BLaER1 (cell line): ENCODE data around the gene TENM4.

Source experiments
- H3K27ac ChIP-seq: shearing (Covaris generic); formaldehyde crosslinking; 2 replicates; pipeline ENCODE4 v1.8.1; 2022
- H3K27me3 ChIP-seq: shearing (Covaris generic); formaldehyde crosslinking; 2 replicates; pipeline ENCODE4 v1.8.1; 2022
- H3K36me3 ChIP-seq: shearing (Covaris generic); formaldehyde crosslinking; 2 replicates; pipeline ENCODE4 v1.8.1; 2022
- H3K4me1 ChIP-seq: shearing (Covaris generic); formaldehyde crosslinking; 2 replicates; pipeline ENCODE4 v1.8.1; 2022
- H3K4me2 ChIP-seq: shearing (Covaris generic); formaldehyde crosslinking; 2 replicates; pipeline ENCODE4 v1.8.1; 2022
- H3K4me3 ChIP-seq: shearing (Covaris generic); formaldehyde crosslinking; 2 replicates; pipeline ENCODE4 v1.8.1; 2022
- H3K9ac ChIP-seq: shearing (Covaris generic); formaldehyde crosslinking; 2 replicates; pipeline ENCODE4 v1.8.1; 2022
- H3K9me3 ChIP-seq: shearing (Covaris generic); formaldehyde crosslinking; 2 replicates; pipeline ENCODE4 v1.8.1; 2022
- H4K20me1 ChIP-seq: shearing (Covaris generic); formaldehyde crosslinking; 2 replicates; pipeline ENCODE4 v1.8.1; 2022
- Cebpa-rat ChIP-seq: shearing (Covaris generic); IDR thresholded peaks from 2 replicates; pipeline ENCODE4 v1.8.1; 2022

TENM4 gene

GRCh38 chr11:78876676-78877075 lies 564.2 kb downstream of the TENM4 start:
- Histone ChIP-seq H4K20me1 (no peaks in the 10 kb centered on the region), H3K27ac (no peak overlapping the region), H3K4me3 (no peak overlapping the region), H3K36me3 (peaks cover 63% of the 10 kb centered on the region), H3K9ac (no peak overlapping the region), H3K4me1 (no peaks in the 10 kb centered on the region), H3K9me3 (peaks cover 39% of the 10 kb centered on the region), H3K27me3 (no peaks in the 10 kb centered on the region), H3K4me2 (no peak overlapping the region)
- TF ChIP-seq Cebpa-rat = no peak

GRCh38 chr11:78870655-78871054 lies 570.2 kb downstream of the TENM4 start:
- Histone ChIP-seq H3K9ac (no peak overlapping the region), H3K27me3 (no peaks in the 10 kb centered on the region), H3K4me2 (no peak overlapping the region), H3K27ac (no peak overlapping the region), H3K9me3 (no peaks in the 10 kb centered on the region), H4K20me1 (no peaks in the 10 kb centered on the region), H3K4me1 (no peaks in the 10 kb centered on the region), H3K4me3 (no peak overlapping the region), H3K36me3 (peaks cover 18% of the 10 kb centered on the region)
- TF ChIP-seq Cebpa-rat = no peak

GRCh38 chr11:78869293-78869692 lies 571.5 kb downstream of the TENM4 start:
- TF ChIP-seq Cebpa-rat = no peak
- Histone ChIP-seq H3K27ac (no peak overlapping the region), H3K9ac (no peak overlapping the region), H3K4me3 (no peak overlapping the region), H3K27me3 (no peaks in the 10 kb centered on the region), H3K4me2 (no peak overlapping the region), H3K4me1 (no peaks in the 10 kb centered on the region), H3K36me3 (peaks cover 11% of the 10 kb centered on the region), H4K20me1 (no peaks in the 10 kb centered on the region), H3K9me3 (no peaks in the 10 kb centered on the region)

GRCh38 chr11:78868563-78868962 lies 572.3 kb downstream of the TENM4 start:
- Histone ChIP-seq H3K36me3 (peaks cover 11% of the 10 kb centered on the region), H4K20me1 (no peaks in the 10 kb centered on the region), H3K4me3 (no peak overlapping the region), H3K4me2 (no peak overlapping the region), H3K27me3 (no peaks in the 10 kb centered on the region), H3K27ac (no peak overlapping the region), H3K9ac (no peak overlapping the region), H3K4me1 (no peaks in the 10 kb centered on the region), H3K9me3 (no peaks in the 10 kb centered on the region)
- TF ChIP-seq Cebpa-rat = no peak

GRCh38 chr11:78860720-78861422 lies 580.0 kb downstream of the TENM4 start:
- Histone ChIP-seq H3K9me3 (no peaks in the 10 kb centered on the region), H3K4me2 (no peak overlapping the region), H3K9ac (no peak overlapping the region), H3K36me3 (peaks cover 8% of the 10 kb centered on the region), H4K20me1 (no peaks in the 10 kb centered on the region), H3K4me3 (no peak overlapping the region), H3K4me1 (peaks cover 12% of the 10 kb centered on the region), H3K27me3 (no peaks in the 10 kb centered on the region), H3K27ac (no peak overlapping the region)
- TF ChIP-seq Cebpa-rat = no peak

GRCh38 chr11:78857688-78858087 lies 583.1 kb downstream of the TENM4 start:
- Histone ChIP-seq H3K36me3 (peaks cover 17% of the 10 kb centered on the region), H3K4me2 (no peak overlapping the region), H3K9me3 (no peaks in the 10 kb centered on the region), H3K27ac (no peak overlapping the region), H3K4me3 (no peak overlapping the region), H3K27me3 (no peaks in the 10 kb centered on the region), H4K20me1 (no peaks in the 10 kb centered on the region), H3K4me1 (peaks cover 19% of the 10 kb centered on the region), H3K9ac (no peak overlapping the region)
- no peak for TF ChIP-seq Cebpa-rat

GRCh38 chr11:78856211-78856610 lies 584.6 kb downstream of the TENM4 start:
- no peak overlapping the region; the same call in 1 of the 2 replicates for H3K27ac ChIP-seq
- no peaks in the 10 kb centered on the region for H3K27me3 ChIP-seq
- H3K36me3 ChIP-seq = peaks cover 18% of the 10 kb centered on the region
- no peak overlapping the region for H3K4me3 ChIP-seq
- no peak for TF ChIP-seq Cebpa-rat
- H3K4me1 ChIP-seq = peaks cover 28% of the 10 kb centered on the region
- H3K9ac ChIP-seq = no peak overlapping the region
- no peaks in the 10 kb centered on the region for H3K9me3 ChIP-seq
- H4K20me1 ChIP-seq = no peaks in the 10 kb centered on the region
- H3K4me2 ChIP-seq = peak overlapping the region; percentile 62

GRCh38 chr11:78855116-78855515 lies 585.7 kb downstream of the TENM4 start:
- peaks cover 22% of the 10 kb centered on the region for H3K36me3 ChIP-seq
- no peak overlapping the region for H3K9ac ChIP-seq
- H3K9me3 ChIP-seq = no peaks in the 10 kb centered on the region
- H3K27me3 ChIP-seq = no peaks in the 10 kb centered on the region
- TF ChIP-seq Cebpa-rat = no peak
- H3K27ac ChIP-seq = no peak overlapping the region
- H3K4me1 ChIP-seq = peaks cover 28% of the 10 kb centered on the region
- peak overlapping the region; percentile 62; the same call in 1 of the 2 replicates for H3K4me2 ChIP-seq
- no peaks in the 10 kb centered on the region for H4K20me1 ChIP-seq
- no peak overlapping the region for H3K4me3 ChIP-seq

GRCh38 chr11:78853521-78853920 lies 587.3 kb downstream of the TENM4 start:
- Histone ChIP-seq H3K9me3 (no peaks in the 10 kb centered on the region), H3K36me3 (peaks cover 22% of the 10 kb centered on the region), H3K27ac (no peak overlapping the region), H3K9ac (no peak overlapping the region), H3K27me3 (no peaks in the 10 kb centered on the region), H3K4me3 (no peak overlapping the region), H3K4me2 (no peak overlapping the region), H3K4me1 (peaks cover 28% of the 10 kb centered on the region), H4K20me1 (no peaks in the 10 kb centered on the region)
- no peak for TF ChIP-seq Cebpa-rat

- no peak overlapping the region for H3K27ac ChIP-seq
- H3K4me1 ChIP-seq = peaks cover 28% of the 10 kb centered on the region
- H3K4me3 ChIP-seq = no peak overlapping the region
- TF ChIP-seq Cebpa-rat = no peak
- H3K36me3 ChIP-seq = peaks cover 22% of the 10 kb centered on the region
- H3K9ac ChIP-seq = no peak overlapping the region
- H3K4me2 ChIP-seq = no peak overlapping the region
- no peaks in the 10 kb centered on the region for H3K9me3 ChIP-seq
- no peaks in the 10 kb centered on the region for H3K27me3 ChIP-seq
- no peaks in the 10 kb centered on the region for H4K20me1 ChIP-seq
Measured at GRCh38 chr11:78851878-78852586, 588.8 kb downstream of the TENM4 start.
